ENCODE measurements around the gene CHN2.

The CHN2 gene

DNA sequence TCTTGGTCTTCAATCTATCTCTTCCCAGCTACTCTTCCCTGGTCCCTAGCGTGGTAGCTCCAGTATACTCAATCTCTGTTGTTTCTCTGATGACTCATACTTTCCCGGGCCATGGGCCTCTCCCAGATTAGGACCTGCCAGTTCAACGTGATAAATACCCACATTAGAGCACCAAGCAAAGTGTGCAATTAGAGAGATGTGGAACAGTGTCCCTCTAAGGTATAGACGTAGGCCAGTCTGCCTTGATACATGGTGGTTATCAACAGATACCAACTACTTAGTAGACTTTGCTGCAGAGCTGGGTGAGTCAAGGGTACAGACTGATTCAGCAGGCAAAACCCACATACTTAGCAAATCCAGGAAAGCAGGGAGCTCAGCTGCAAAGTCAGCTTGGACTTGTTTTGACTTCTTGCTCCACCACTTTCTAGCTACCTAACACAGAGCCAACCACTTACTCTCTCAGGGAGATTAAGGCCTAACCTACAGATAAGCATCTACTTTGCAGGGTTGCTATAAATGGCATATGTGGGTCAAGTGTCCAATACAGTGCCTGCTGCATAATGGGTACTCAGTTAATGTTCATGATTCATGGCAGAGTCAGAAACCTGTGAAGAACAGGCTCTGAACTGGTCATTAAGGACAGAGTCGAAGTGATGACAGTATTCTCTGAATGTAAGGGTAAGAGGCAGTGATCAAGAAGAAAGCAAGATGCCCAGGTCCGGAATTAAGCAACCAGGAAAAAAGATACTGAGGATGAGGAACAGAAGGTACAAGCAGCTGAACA lies 176.1 kb downstream of the CHN2 start:
- no peak for DNase-seq

DNA sequence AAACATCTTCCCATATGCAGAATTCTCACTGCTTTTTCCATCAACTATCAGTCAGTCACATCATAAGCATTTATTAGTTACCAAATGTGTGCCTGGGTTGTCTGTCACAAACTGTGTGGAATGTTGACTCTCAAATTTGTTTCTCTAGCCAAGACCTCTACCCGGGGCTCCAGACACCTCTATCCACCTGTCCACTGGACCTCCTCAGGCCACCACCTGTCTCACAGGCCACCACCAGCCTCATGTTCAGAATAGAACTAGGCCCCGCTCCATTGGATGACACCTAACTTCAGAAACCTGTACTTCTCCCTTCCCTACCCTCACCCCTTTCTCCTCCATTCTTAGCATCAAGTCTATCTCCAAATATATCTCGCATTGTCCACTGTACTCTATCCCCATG lies 176.9 kb downstream of the CHN2 start:
- DNase-seq: no peak

DNA sequence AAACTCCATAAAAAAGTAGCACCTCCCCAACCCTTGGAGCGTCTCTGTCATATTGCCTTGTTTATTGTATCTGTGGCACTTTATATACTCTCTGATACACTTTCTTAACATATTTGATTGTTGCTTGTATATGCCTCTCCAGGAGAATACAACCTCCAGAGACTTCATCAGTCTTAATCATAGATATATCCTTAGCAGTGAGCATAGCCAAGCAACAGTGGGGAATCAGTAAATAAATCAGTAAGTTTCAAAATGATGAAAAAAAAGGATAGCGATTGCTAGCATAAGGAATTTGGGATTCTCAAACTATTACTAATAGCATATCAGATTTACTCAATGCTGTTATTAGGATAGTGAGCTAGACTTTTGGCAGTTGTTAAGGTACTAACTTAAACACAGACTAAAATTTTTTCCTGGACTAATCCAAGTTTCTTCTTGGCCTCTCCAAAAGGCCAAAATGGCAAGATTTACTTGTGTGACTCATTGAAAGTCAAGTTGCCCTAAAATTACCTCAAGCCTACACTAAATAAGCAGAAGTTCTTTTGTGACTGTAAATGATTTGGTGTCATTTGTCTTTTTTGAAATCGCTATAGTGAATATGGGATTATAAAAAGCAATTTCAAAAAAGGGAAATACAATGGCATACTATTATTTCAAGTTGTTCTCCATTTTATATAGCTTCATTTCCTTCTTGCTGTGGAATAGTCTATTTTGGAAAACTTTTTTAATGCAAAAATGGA lies 177.9 kb downstream of the CHN2 start:
- no peak for DNase-seq

DNA sequence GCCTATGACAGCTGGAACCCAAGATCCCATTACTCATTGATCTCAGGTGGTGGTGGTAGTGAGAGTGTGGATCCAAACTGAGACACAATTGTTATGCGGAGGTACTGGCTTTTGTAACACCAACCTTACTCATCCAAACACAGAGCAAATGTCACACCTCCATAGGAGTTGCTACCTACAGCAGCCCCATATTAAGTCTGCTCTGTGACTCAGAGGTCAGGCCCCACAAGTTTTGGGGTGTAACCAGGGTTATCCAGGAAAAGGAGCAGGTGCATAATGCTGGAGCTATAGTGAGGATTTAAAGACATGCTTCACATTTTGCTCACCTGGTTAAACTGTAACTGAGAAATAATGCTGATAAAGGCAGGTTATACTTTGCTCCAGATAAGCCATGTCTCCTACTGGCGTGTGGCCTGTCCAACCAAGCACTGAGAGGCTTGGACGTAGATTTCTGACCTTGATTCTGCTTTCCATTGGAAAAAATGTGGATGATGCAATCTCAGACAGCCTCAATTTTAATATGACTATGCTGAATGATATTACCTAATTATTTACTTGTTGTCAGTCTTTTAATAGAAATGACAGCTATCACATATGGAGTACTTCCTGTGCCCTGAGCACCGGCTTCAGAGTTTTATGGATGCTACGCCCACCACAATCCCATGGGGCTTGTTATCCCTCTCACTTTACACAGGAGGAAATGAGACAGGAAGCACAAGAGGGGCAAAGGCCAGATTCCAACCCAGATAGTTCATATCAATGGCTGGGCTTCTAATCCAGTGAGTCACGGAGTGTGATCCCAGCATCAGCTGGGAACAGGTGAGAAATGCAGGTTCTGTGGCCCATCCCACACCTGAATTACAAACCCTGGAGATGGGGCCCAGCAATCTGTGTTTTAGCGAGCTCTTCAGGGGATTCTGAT lies 181.3 kb downstream of the CHN2 start:
- DNase-seq: no peak

DNA sequence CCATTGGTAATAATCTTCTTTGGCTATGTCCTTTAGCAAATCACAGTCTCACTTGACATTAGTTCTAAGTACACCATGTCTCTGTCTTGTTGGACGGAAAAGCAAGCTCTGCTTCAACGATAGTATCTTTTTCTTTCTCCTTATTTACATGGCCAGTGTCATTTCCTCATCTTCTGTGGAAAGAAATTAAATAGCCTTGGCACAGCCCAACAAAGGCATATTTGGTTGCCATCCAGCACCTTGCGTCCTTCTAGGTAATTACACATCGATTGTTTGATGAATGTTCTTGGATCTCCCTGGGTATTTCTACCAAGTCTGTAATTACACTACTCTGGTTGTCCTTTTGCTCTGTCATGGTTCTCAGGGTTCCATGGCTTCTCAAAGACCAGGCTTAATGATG lies 183.1 kb downstream of the CHN2 start:
- peak; percentile 64 for DNase-seq

DNA sequence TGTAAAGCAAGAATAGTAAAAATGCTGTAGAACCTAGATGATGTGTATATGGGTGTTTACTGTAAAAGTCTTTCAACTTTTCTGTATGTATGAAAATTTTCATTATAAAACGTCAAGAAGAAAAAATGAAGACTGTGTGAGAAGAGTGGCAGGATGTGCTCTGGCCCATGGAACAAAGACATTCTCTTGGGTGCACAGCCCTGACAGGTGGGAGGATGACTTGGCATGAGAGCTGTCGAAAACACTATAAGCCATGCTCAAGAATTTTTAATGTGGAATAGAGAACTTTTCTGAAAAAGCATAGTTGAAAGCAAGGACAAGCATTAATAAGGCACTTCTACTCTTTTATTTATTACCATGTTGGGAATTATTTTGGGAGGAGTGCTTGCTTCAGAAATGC lies 185.0 kb downstream of the CHN2 start:
- no peak for DNase-seq

DNA sequence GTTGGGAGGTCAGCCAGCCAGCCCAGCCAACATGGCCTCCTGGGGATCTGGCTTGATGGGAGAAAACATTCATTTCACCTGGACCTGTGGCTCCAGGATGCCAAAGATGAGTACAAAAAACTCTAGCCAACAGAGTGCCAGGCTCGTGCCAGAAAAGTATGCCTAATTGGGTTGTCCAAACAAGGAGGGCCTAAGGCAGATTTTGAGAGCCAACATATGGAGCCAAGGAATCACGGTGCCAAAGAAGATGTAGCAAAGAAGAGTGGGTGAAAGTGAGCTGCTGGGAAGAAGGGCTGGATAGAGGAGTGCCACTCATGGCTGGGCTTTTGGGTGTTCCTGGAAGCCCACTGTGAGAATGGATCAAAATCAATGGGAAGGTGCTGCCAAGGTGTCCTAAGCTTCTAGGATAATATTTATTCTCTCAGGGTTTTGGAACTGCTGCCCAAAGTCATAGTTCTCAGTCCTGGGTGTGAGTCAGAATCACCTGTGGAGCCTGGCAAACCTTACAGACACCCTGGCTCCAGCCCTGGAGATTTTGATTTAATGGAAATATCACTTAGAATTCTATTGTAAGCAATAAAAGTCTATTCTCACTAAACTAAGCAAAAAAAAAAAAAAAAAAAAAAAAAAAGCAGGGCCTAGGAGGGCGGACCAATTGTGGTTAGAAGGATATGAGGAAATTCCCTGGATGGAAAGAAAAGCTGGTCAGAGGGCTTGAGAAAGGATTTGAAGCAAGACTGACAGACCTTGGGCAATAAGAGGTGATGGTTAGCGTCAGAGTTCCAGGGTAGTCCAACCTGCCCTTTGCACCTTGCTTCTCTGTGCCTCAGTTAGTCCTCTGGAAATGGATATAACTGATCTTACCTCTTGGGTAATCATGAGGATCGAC lies 186.9 kb downstream of the CHN2 start:
- DNase-seq: no peak

DNA sequence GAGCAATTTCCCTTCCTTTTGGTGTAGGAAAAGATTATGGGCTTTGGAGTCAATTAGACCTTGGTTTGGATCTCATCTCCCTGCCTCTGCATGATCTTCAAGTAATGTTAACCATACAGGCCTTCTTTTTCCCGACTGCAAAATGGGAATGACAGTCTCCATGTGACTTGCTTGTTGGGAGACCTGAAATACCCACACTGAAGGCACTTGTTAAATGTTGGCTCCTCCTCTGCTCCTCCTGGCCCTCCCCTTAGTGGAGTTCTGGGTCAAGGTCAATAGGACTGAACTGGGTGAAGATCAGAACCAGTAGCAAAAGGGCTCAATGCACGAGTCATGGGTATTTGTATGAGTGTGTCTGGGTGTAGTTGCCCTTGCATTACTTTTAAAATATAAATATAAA lies 189.7 kb downstream of the CHN2 start:
- DNase-seq: no peak

DNA sequence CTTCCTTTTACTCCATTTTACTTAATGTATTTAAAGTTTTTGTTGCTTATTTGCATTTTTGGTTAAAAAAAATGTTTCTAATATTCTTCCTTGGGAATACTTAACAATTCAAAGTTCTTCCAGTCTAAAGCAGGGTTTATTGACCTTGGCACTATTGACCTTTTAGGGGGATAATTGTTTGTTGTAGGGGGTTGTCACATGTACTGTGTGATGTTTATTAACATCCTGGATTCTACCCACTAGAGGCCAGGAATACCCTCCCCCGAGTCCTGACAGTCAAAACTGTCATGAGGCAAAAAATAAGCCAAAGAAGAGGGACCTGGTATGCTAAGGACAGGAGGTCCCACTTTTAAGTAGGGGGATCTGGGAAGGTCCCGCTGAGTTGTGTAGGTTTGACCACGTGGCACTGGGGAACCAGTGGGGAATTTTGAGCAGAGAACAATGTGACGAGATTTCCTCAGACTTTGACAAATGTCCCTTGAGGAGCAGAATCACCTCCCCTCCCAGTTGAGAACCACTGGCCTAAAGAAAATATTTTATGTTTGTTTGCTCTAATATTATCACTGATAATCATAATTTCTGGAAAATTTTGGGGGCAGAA lies 190.7 kb downstream of the CHN2 start:
- no peak for DNase-seq

DNA sequence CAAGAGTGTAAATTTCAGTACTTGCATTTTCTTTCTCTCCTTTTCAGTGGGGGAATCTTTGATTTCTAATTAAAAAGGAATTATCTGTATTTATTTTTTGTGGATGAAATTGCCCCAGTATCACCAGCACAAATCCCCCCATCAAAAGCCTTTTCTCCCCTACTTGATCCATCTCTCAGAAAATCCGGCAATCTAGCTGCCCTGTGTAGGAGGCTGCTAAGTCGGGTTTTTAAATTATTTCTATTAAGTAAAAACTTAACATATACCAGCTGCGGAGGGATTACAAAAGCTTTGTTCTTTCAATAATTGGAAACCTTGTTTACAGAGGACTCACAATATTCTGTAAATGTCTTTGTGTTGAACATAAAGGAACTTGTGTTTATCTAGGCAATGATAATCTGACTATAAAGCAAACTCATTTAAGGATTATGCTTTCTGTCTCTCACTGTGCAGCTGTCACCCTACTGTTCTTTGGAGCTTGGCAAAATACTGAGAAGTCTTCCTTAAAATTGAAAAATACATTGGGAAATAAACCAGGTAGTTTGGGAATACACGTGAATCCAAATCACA lies 191.7 kb downstream of the CHN2 start:
- DNase-seq: peak; percentile 45

DNA sequence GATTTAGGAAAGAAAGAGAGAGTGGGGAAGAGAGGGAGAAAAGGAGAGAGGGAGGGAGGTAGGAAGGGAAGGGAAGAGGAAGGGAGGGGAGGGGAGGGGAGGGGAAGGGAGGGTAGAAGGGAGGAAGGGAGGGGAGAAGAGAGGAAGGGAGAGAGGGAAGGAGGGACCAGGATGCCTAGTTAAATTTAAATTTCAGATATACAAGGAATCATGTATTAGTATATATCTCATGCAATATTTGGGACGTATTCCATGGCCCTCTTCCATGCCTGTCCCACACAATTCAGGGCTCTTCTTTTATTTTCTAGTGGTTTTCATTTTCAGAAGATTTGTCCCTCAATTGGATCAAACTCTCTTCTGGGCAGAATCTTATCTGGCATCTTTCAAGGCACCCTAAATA lies 196.7 kb downstream of the CHN2 start:
- DNase-seq: no peak

DNA sequence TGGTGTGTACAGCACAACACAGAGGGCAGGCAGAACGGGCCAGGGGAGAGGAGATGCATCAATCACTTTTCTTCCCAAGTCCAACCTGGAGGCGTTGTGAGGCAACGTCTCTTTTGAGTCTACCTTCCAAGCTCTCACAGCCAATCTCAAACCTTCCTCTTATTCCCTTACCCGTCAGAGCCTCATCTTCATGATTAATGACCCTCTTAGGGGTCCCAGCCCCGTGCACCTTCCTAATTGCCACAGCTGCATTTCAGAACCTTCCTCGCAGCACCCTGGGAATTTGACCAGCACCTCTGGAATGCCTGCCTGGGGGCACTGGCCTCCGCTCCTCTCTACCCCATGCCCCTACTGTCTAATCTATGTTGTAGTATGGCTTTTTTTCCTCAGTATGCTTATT lies 199.7 kb downstream of the CHN2 start:
- no peak for DNase-seq

DNA sequence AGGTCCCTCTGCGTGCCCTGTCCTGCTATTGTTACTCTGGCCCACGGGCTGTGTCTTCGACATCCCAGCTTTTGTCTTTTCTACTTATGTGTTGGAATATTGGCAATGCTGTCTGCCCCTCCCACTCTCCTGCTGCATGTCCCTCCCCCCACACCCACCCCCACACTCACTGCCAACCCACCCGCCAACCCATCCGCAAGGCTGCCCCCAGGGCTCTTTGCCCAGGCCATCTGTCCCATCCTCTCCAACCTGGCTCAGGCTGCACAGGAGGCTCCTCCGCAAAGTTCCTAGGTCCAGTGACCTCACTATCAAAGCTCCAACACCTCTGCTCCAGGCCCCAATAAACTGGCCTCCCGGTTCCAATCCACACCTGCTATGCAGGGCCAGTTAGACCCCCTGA lies 202.0 kb downstream of the CHN2 start:
- DNase-seq: no peak

DNA sequence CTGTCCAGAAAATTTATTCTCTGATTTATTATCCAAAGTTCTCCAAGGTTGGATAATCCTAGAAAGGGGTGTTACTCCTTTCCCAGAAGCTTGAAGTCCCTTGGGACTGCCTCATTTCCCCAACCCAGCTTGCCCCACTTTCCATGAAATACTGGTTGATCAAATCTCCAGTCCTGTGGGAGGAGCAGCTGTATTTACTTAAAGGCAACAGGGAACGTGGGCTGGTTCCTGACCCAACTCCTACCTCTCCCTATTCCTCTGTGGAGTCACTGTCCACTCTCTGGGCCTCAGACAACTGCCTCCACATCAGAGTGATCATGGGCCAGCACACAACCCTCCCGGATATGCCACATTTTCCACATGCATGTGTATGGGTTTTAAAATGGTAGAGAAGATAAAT lies 202.8 kb downstream of the CHN2 start:
- no peak for DNase-seq

DNA sequence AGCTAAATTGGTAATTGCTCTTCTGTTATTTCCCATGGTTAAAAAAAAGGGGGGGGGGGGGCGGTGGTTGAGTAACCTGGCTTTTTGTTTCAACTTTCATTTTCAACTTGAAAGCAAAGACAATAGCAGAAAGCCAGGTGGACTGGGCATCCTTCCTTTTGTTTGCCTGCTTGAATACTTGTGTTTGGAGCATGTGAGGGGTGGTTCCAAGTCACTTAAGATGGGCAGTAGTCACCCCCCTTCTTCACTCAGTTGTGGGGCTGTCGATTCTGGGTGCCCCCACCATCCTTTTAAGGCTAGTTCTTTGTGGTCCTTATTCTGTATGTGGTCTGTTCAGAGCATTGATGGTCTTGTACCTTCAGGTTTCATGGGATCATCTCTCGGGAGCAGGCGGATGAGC lies 203.4 kb downstream of the CHN2 start:
- DNase-seq: peak; percentile 54

DNA sequence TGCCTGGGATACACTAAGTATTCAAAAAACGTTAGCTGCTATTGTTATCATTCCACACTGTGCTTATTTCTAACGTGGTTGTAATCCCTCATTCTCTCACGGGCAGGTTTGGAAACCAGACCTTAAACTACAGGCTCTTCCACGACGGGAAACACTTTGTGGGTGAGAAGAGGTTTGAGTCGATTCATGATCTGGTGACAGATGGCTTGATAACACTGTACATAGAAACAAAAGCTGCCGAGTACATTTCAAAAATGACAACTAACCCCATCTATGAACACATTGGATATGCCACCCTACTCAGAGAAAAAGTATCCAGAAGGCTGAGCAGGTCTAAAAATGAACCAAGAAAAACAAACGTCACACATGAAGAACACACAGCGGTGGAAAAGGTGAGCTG lies 205.9 kb downstream of the CHN2 start:
- no peak for DNase-seq

DNA sequence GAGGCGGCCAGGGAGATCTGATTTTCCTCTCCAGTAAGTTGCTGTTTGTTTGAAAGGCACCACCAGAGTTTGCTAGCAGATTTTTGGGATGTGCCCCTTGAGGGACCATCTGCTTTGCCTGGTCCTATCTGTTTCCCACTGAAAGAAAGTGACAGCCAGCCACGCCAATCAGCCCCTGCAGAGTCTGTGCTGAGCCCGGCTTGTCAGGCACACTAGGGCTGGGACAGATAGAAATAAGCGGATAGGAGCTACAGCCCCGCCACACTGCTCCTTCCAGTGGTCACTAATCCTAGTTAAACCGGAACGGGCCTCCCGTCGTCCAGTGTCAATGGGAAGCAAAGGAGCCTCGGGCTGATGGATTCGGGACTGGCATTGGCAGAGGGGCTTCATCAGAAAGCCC lies 207.2 kb downstream of the CHN2 start:
- no peak for DNase-seq

DNA sequence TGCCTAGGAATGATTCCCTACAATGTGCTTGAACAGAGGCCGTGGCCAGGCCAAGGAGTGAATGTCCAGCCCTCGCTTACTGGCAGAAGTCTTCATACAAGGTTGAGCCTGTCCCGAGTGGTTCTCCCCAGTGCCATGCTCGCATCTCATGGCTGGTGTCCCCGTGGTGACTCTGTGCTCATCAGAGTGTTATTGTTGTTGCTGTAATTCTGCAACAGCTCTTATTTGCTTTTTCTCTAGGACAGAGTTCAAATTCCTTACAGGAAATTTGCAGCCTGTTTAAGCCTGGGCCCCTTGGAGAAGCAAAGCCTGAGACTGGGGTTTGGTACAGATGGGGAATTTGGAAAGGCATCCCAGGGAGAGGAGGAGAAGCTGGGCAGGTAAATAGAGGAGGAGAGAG lies 211.3 kb downstream of the CHN2 start:
- DNase-seq: no peak

DNA sequence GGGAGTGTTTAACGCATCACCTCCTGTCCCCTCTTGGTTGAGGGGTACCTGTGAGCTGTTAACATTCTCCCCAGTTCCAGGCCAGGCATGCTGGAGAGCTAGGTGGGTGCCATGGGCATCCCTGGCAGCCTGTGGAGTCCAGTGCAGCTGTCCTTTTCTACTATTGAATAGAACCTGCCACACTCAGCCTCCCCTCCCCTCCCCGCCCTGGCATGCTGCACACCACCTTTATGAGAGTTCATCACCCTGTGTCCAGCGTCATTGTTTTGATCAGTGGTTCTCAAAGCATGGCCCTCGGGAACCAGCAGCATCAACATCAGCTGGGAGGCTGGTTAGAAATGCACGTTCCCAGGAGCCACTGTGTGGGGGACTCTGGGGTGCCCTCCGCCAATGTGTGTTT lies 211.8 kb downstream of the CHN2 start:
- no peak for DNase-seq

DNA sequence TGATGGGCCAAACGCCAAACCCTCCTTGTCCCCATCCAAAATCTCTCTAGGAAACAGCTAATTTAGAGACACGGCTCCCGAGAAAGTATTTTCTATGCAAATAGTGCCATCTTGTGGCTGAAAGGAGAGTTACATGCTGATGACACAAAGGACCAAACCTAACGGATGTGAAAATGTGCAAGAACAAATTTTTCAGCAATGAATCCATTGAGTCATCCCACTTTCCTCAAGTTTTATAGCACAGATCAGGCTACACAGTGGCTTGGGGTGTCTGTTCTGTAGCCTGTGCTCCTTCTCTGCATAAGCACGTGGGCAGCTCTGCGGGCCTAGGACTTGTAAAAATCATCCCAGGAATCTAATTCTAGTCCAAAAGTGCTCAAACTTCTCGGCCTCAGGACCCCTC lies 214.3 kb downstream of the CHN2 start:
- peak; percentile 88 for DNase-seq

DNA sequence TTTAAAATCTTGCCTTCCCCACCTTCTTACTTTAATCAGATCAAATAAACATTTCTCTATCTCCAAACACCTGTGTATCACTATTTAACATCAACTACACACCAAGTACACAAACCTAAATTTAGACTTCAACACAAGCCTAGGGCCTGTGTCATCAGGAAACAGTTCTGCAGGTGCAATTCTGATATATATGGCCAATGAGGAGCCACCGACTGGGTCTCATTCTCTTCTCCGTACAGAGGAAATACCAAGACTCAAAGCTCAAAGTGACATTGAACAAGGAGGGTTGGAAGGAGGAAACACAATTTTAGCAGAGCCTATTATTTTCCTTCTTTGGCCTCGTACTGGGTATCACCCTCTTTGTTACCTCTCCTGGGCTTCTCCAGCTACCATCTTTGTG lies 216.4 kb downstream of the CHN2 start:
- DNase-seq: no peak

DNA sequence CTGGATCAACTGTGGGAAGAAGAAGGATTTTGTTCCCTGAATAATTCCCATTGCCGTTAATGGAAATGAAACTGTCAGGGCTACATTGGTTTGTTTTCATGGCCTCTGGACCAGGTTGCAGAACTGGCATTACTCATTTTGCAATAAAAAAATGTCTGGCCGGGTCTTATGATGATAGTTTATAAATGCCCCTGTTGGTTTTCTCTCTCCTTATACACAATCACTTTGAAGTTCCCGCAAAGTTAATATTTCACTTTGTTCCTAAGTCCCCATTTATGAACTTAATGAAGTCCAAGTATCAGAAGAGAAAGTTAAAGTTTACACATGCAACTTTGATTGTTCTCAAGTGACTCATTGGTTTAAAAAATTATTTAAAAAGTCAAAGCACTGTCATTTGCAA lies 218.3 kb downstream of the CHN2 start:
- DNase-seq: no peak
